H1 (cell line): ENCODE results near the gene HES1. TPM values are rescaled to one million over a fixed set of nuclear protein-coding genes. Genes with fewer than 3 reads are reported as not detected.

Experiments
- EGR1 ChIP-seq: IDR thresholded peaks from 2 replicates; pipeline ENCODE4 v1.6.1; 2011; ENCODE audit warnings: low read depth, low read length, borderline replicate concordance
- EZH2 ChIP-seq: fragments of 200-600 bp; sonication (generic); IDR thresholded peaks from 2 replicates; pipeline ENCODE4 v1.7.1; 2012; ENCODE audit warnings: low read depth, mild to moderate bottlenecking, moderate library complexity, low read length, inconsistent platforms; ENCODE audit not compliant: severe bottlenecking
- HDAC2 ChIP-seq, 2 experiments: fragments of 300-600 bp in 1 of 2; sonication (generic) in 1 of 2; IDR thresholded peaks; 2 replicates each; pipeline ENCODE4 v1.6.1; 2011 to 2012; ENCODE audit warnings: low read depth in 2 of 2, low read length in 2 of 2, mild to moderate bottlenecking in 2 of 2, moderate library complexity in 2 of 2, borderline replicate concordance in 1 of 2, inconsistent platforms in 1 of 2
- MAFK ChIP-seq: IDR thresholded peaks from 2 replicates; pipeline ENCODE4 v1.6.1; 2012; ENCODE audit warnings: low read depth, mild to moderate bottlenecking, improper control_type of control experiment, low read length
- NRF1 ChIP-seq: IDR thresholded peaks from 2 replicates; pipeline ENCODE4 v1.6.1; 2011; ENCODE audit warnings: mild to moderate bottlenecking, low read depth, low read length, improper control_type of control experiment
- polyA plus RNA-seq, 7 experiments: library from polyadenylated mRNA; depleted of rRNA in 3 of 7; stranded (reverse) in 5 of 7; unstranded in 2 of 7; fragments of >200 nt in 5 of 7; fragments of 200-250 nt in 2 of 7; gene quantifications; 1 replicate in 5 of 7; 2 replicates in 1 of 7; 4 replicates in 1 of 7; pipeline versions ENCODE4 v1.2.1 to v1.2.3, GENCODE V29; 2011 to 2013; ENCODE audit warnings: missing spikeins in 2 of 7, mixed read lengths in 2 of 7
- total RNA-seq: library from RNA; stranded (reverse); fragmentation: NEBNext Ultra II Directional; extraction: Animal tissue kit (Norgen Biotek cat#: 25700); gene quantifications from 2 replicates; pipeline ENCODE4 v1.2.1, GENCODE V29; 2021
- TF ChIP-seq, protein P1 (sequence below): fragments of 300-600 bp; sonication (generic); IDR thresholded peaks from 2 replicates; pipeline ENCODE4 v1.7.1; 2012; ENCODE audit warnings: low read length, moderate library complexity, mild to moderate bottlenecking, inconsistent platforms; ENCODE audit not compliant: insufficient replicate concordance
- TF ChIP-seq, protein P2 (sequence below), 3 experiments: IDR thresholded peaks; 1 replicate in 2 of 3; 2 replicates in 1 of 3; pipeline versions ENCODE4 v1.5.1 to v1.6.1; 2011; ENCODE audit warnings: low read length in 3 of 3, mild to moderate bottlenecking in 3 of 3, inconsistent platforms in 2 of 3, low read depth in 1 of 3, moderate library complexity in 1 of 3; ENCODE audit not compliant: insufficient read depth in 1 of 3; ENCODE audit errors: control extremely low read depth in 1 of 3
- TF ChIP-seq, protein P3 (sequence below): IDR thresholded peaks from 2 replicates; pipeline ENCODE4 v1.6.1; 2012; ENCODE audit warnings: inconsistent platforms

HES1 gene
- total and polyA plus RNA-seq, 2 of the 8 experiments (the other 6 are each of a cell fraction or from before 2014, with no cell fraction given), result 7.9 to 12.9 TPM

DNA sequence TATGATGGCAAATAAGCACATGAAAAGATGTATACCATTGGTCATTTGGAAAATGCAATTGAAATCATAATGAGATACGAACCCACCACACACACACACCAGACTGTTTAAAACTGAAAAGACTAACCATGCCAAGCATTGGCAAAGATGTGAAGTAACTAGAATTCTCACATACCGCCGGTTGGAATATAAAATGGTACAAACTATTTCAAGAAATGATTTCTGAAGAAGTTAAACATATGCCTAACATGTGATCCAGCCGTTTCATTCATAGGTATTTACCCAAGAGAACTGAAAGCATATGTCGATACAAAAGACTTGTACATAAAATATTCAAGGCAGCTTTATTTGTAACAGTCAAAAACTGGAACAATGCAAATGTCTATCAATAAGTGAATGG, 28.9 kb downstream of the HES1 start (continued):
- TF ChIP-seq, protein P1, sequence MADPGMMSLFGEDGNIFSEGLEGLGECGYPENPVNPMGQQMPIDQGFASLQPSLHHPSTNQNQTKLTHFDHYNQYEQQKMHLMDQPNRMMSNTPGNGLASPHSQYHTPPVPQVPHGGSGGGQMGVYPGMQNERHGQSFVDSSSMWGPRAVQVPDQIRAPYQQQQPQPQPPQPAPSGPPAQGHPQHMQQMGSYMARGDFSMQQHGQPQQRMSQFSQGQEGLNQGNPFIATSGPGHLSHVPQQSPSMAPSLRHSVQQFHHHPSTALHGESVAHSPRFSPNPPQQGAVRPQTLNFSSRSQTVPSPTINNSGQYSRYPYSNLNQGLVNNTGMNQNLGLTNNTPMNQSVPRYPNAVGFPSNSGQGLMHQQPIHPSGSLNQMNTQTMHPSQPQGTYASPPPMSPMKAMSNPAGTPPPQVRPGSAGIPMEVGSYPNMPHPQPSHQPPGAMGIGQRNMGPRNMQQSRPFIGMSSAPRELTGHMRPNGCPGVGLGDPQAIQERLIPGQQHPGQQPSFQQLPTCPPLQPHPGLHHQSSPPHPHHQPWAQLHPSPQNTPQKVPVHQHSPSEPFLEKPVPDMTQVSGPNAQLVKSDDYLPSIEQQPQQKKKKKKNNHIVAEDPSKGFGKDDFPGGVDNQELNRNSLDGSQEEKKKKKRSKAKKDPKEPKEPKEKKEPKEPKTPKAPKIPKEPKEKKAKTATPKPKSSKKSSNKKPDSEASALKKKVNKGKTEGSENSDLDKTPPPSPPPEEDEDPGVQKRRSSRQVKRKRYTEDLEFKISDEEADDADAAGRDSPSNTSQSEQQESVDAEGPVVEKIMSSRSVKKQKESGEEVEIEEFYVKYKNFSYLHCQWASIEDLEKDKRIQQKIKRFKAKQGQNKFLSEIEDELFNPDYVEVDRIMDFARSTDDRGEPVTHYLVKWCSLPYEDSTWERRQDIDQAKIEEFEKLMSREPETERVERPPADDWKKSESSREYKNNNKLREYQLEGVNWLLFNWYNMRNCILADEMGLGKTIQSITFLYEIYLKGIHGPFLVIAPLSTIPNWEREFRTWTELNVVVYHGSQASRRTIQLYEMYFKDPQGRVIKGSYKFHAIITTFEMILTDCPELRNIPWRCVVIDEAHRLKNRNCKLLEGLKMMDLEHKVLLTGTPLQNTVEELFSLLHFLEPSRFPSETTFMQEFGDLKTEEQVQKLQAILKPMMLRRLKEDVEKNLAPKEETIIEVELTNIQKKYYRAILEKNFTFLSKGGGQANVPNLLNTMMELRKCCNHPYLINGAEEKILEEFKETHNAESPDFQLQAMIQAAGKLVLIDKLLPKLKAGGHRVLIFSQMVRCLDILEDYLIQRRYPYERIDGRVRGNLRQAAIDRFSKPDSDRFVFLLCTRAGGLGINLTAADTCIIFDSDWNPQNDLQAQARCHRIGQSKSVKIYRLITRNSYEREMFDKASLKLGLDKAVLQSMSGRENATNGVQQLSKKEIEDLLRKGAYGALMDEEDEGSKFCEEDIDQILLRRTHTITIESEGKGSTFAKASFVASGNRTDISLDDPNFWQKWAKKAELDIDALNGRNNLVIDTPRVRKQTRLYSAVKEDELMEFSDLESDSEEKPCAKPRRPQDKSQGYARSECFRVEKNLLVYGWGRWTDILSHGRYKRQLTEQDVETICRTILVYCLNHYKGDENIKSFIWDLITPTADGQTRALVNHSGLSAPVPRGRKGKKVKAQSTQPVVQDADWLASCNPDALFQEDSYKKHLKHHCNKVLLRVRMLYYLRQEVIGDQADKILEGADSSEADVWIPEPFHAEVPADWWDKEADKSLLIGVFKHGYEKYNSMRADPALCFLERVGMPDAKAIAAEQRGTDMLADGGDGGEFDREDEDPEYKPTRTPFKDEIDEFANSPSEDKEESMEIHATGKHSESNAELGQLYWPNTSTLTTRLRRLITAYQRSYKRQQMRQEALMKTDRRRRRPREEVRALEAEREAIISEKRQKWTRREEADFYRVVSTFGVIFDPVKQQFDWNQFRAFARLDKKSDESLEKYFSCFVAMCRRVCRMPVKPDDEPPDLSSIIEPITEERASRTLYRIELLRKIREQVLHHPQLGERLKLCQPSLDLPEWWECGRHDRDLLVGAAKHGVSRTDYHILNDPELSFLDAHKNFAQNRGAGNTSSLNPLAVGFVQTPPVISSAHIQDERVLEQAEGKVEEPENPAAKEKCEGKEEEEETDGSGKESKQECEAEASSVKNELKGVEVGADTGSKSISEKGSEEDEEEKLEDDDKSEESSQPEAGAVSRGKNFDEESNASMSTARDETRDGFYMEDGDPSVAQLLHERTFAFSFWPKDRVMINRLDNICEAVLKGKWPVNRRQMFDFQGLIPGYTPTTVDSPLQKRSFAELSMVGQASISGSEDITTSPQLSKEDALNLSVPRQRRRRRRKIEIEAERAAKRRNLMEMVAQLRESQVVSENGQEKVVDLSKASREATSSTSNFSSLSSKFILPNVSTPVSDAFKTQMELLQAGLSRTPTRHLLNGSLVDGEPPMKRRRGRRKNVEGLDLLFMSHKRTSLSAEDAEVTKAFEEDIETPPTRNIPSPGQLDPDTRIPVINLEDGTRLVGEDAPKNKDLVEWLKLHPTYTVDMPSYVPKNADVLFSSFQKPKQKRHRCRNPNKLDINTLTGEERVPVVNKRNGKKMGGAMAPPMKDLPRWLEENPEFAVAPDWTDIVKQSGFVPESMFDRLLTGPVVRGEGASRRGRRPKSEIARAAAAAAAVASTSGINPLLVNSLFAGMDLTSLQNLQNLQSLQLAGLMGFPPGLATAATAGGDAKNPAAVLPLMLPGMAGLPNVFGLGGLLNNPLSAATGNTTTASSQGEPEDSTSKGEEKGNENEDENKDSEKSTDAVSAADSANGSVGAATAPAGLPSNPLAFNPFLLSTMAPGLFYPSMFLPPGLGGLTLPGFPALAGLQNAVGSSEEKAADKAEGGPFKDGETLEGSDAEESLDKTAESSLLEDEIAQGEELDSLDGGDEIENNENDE, result no peak
- TF ChIP-seq NRF1 (no peak), EGR1 (no peak), HDAC2 (IDR thresholded peaks at IDR 0.05; ENCODE audit: borderline replicate concordance in 1 of 2, low read depth in 2 of 2, low read length in 2 of 2) (no peak), MAFK (no peak), EZH2 (no peak)
- TF ChIP-seq, protein P2, sequence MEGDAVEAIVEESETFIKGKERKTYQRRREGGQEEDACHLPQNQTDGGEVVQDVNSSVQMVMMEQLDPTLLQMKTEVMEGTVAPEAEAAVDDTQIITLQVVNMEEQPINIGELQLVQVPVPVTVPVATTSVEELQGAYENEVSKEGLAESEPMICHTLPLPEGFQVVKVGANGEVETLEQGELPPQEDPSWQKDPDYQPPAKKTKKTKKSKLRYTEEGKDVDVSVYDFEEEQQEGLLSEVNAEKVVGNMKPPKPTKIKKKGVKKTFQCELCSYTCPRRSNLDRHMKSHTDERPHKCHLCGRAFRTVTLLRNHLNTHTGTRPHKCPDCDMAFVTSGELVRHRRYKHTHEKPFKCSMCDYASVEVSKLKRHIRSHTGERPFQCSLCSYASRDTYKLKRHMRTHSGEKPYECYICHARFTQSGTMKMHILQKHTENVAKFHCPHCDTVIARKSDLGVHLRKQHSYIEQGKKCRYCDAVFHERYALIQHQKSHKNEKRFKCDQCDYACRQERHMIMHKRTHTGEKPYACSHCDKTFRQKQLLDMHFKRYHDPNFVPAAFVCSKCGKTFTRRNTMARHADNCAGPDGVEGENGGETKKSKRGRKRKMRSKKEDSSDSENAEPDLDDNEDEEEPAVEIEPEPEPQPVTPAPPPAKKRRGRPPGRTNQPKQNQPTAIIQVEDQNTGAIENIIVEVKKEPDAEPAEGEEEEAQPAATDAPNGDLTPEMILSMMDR (IDR thresholded peaks at IDR 0.05; ENCODE audit: control extremely low read depth in 1 of 3, insufficient read depth in 1 of 3, low read depth in 1 of 3, low read length in 3 of 3), result no peak
- TF ChIP-seq, protein P3, sequence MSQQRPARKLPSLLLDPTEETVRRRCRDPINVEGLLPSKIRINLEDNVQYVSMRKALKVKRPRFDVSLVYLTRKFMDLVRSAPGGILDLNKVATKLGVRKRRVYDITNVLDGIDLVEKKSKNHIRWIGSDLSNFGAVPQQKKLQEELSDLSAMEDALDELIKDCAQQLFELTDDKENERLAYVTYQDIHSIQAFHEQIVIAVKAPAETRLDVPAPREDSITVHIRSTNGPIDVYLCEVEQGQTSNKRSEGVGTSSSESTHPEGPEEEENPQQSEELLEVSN, result no peak
